ENCODE data around the gene LRRC26.

- TF ChIP-seq CTCF (conservative IDR thresholded peaks at IDR 0.05; ENCODE audit: low read depth, low read length) (no peak), EZH2 (IDR thresholded peaks at IDR 0.05; ENCODE audit: borderline replicate concordance, low read depth, low read length, poor library complexity, severe bottlenecking) (no peak)
Measured at GRCh38 chr9:137172901-137173795, 3.3 kb upstream of the LRRC26 start.

Data from A673 (cell line).